Measurements from ENCODE around the gene S100A10.

The S100A10 gene

GRCh38 chr1:151986501-151987190 is 7.0 kb downstream of the S100A10 start:
- Histone ChIP-seq H3K4me1 (ENCODE audit: low read depth, poor library complexity, severe bottlenecking) (peaks cover 23% of the 10 kb centered on the region), H4K20me1 (ENCODE audit: insufficient read depth) (no peaks in the 10 kb centered on the region), H3K79me2 (ENCODE audit: insufficient read depth, low read depth) (no peaks in the 10 kb centered on the region)

GRCh38 chr1:151985768-151986167 is 7.9 kb downstream of the S100A10 start:
- no peak overlapping the region for H3K4me2 ChIP-seq
- no peaks in the 10 kb centered on the region for H3K27me3 ChIP-seq (ENCODE audit: insufficient read depth, low read depth)
- H3K36me3 ChIP-seq (ENCODE audit: insufficient read depth) = no peaks in the 10 kb centered on the region
- H3K4me1 ChIP-seq (ENCODE audit: low read depth, poor library complexity, severe bottlenecking) = peaks cover 23% of the 10 kb centered on the region
- H3K4me3 ChIP-seq (IDR thresholded peaks at IDR 0.05; ENCODE audit: insufficient read depth, low read depth, low read length) = no peak overlapping the region
- no peak for TF ChIP-seq CTCF (conservative IDR thresholded peaks at IDR 0.05; ENCODE audit: low read depth, low read length)
- H2AFZ ChIP-seq (ENCODE audit: low read depth) = no peak overlapping the region
- no peaks in the 10 kb centered on the region for H4K20me1 ChIP-seq (ENCODE audit: insufficient read depth)
- no peak overlapping the region for H3K27ac ChIP-seq
- no peaks in the 10 kb centered on the region for H3K79me2 ChIP-seq (ENCODE audit: insufficient read depth, low read depth)
- no peak overlapping the region for H3K9ac ChIP-seq

More at GRCh38 chr1:151986501-151987190, 7.0 kb downstream of the S100A10 start:
- no peak for TF ChIP-seq CTCF (conservative IDR thresholded peaks at IDR 0.05; ENCODE audit: low read depth, low read length)
- Histone ChIP-seq H2AFZ (ENCODE audit: low read depth) (no peak overlapping the region), H3K36me3 (ENCODE audit: insufficient read depth) (no peaks in the 10 kb centered on the region), H3K4me2 (no peak overlapping the region), H3K9ac (no peak overlapping the region), H3K27ac (no peak overlapping the region), H3K4me3 (IDR thresholded peaks at IDR 0.05; ENCODE audit: insufficient read depth, low read depth, low read length) (no peak overlapping the region), H3K27me3 (ENCODE audit: insufficient read depth, low read depth) (no peaks in the 10 kb centered on the region)

GRCh38 chr1:151985270-151985669 is 8.4 kb downstream of the S100A10 start:
- no peaks in the 10 kb centered on the region for H3K27me3 ChIP-seq (ENCODE audit: insufficient read depth, low read depth)
- H2AFZ ChIP-seq (ENCODE audit: low read depth) = no peak overlapping the region
- TF ChIP-seq CTCF (conservative IDR thresholded peaks at IDR 0.05; ENCODE audit: low read depth, low read length) = no peak
- no peaks in the 10 kb centered on the region for H4K20me1 ChIP-seq (ENCODE audit: insufficient read depth)
- H3K4me2 ChIP-seq = no peak overlapping the region
- no peaks in the 10 kb centered on the region for H3K79me2 ChIP-seq (ENCODE audit: insufficient read depth, low read depth)
- peaks cover 23% of the 10 kb centered on the region for H3K4me1 ChIP-seq (ENCODE audit: low read depth, poor library complexity, severe bottlenecking)
- H3K36me3 ChIP-seq (ENCODE audit: insufficient read depth) = no peaks in the 10 kb centered on the region
- no peak overlapping the region for H3K4me3 ChIP-seq (IDR thresholded peaks at IDR 0.05; ENCODE audit: insufficient read depth, low read depth, low read length)
- no peak overlapping the region for H3K27ac ChIP-seq
- H3K9ac ChIP-seq = no peak overlapping the region

GRCh38 chr1:151984313-151984956 is 9.2 kb downstream of the S100A10 start:
- Histone ChIP-seq H3K79me2 (ENCODE audit: insufficient read depth, low read depth) (no peaks in the 10 kb centered on the region), H2AFZ (ENCODE audit: low read depth) (no peak overlapping the region), H3K4me3 (IDR thresholded peaks at IDR 0.05; ENCODE audit: insufficient read depth, low read depth, low read length) (no peak overlapping the region), H4K20me1 (ENCODE audit: insufficient read depth) (no peaks in the 10 kb centered on the region), H3K27me3 (ENCODE audit: insufficient read depth, low read depth) (no peaks in the 10 kb centered on the region), H3K36me3 (ENCODE audit: insufficient read depth) (no peaks in the 10 kb centered on the region), H3K27ac (no peak overlapping the region), H3K9ac (no peak overlapping the region), H3K4me1 (ENCODE audit: low read depth, poor library complexity, severe bottlenecking) (peaks cover 23% of the 10 kb centered on the region), H3K4me2 (peak overlapping the region; percentile 4)
- TF ChIP-seq CTCF (conservative IDR thresholded peaks at IDR 0.05; ENCODE audit: low read depth, low read length) = no peak

All from KMS-11 (cell line).